ENCODE data around the gene OSCP1. TPM values are rescaled to one million over a fixed set of nuclear protein-coding genes. Genes with fewer than 3 reads are reported as not detected.

The OSCP1 gene
- total and polyA plus RNA-seq, 8 donors: 1.7 to 69.4 (median 9.0) TPM

GRCh38 chr1:36465731-36466369 is 15.6 kb upstream of the OSCP1 start:
- Histone ChIP-seq H3K27ac (no peak overlapping the region), H3K4me3 (no peak overlapping the region), H3K9me3 (no peaks in the 10 kb centered on the region), H3K4me1 (peaks cover 8 to 28% (median 23%) of the 10 kb centered on the region in 4 donors), H3K27me3 (no peaks in the 10 kb centered on the region), H3K36me3 (peaks cover 10 to 16% (median 15%) of the 10 kb centered on the region in 4 donors)
- DNase-seq: no peak
- intact Hi-C loops (cut with DNase I; ENCODE audit: low total_unique reads): no loop called here
- 58 to 76% (median 72%) methylated on average over 4 of the region's 4 CpGs for WGBS, 5 donors
- TF ChIP-seq POLR2A (IDR thresholded peaks at IDR 0.05) (no peak), EP300 (IDR thresholded peaks at IDR 0.05) (no peak)

- intact Hi-C loops (cut with DNase I; ENCODE audit: low total_unique reads): no loop called here
- peaks cover 18 to 27% (median 25%) of the 10 kb centered on the region in 4 donors for H3K36me3 ChIP-seq
- H3K4me1 ChIP-seq: peaks cover 8 to 28% (median 23%) of the 10 kb centered on the region in 4 donors
- TF ChIP-seq EP300 (IDR thresholded peaks at IDR 0.05) (no peak), CTCF (IDR thresholded peaks at IDR 0.05) (no peak), POLR2A (IDR thresholded peaks at IDR 0.05) (no peak), POLR2AphosphoS5 (IDR thresholded peaks at IDR 0.05) (no peak)
- 24 to 31% (median 27%) methylated on average over 13 of the region's 13 CpGs for WGBS, 5 donors
- H3K27me3 ChIP-seq: no peaks in the 10 kb centered on the region
- H3K27ac ChIP-seq: peak overlapping the region; percentile 87 to 95 (median 92)
- peak overlapping the region; percentile 70 to 99 (median 92) for H3K4me3 ChIP-seq
- DNase-seq: no peak
- H3K9me3 ChIP-seq: no peaks in the 10 kb centered on the region
Measured at GRCh38 chr1:36464605-36465393, 14.5 kb upstream of the OSCP1 start.

- peak within 1 kb of the TSS; percentile 87 to 95 (median 92) for H3K27ac ChIP-seq
- intact Hi-C loops (cut with DNase I; ENCODE audit: low total_unique reads): no loop called here
- H3K9me3 ChIP-seq: no peaks in the 10 kb centered on the region
- peak within 1 kb of the TSS; percentile 70 to 99 (median 92) for H3K4me3 ChIP-seq
- peaks cover 8 to 31% (median 23%) of the 10 kb centered on the region in 4 donors for H3K4me1 ChIP-seq
- 0 to 1% (median 1%) methylated on average over 50 to 65 of the region's 65 CpGs for WGBS, 5 donors
- peak; percentile 96 to 98 for DNase-seq
- TF ChIP-seq EP300 (IDR thresholded peaks at IDR 0.05): no peak
- peak in 1 of 4 donors; percentile 7 for TF ChIP-seq POLR2A (IDR thresholded peaks at IDR 0.05)
- peak; percentile 91 to 95 (median 93) for TF ChIP-seq POLR2AphosphoS5 (IDR thresholded peaks at IDR 0.05)
- no peak for TF ChIP-seq CTCF (IDR thresholded peaks at IDR 0.05)
- no peaks in the 10 kb centered on the region for H3K27me3 ChIP-seq
- peaks cover 19 to 35% (median 33%) of the 10 kb centered on the region in 4 donors for H3K36me3 ChIP-seq
Measured at GRCh38 chr1:36463803-36464604, 13.8 kb upstream of the OSCP1 start, which contains the start of gene MRPS15. Gene MRPS15, minus strand, starts transcription at chr1:36464384. Its CDS starts 109 bp downstream, at chr1:36464275.

DNA sequence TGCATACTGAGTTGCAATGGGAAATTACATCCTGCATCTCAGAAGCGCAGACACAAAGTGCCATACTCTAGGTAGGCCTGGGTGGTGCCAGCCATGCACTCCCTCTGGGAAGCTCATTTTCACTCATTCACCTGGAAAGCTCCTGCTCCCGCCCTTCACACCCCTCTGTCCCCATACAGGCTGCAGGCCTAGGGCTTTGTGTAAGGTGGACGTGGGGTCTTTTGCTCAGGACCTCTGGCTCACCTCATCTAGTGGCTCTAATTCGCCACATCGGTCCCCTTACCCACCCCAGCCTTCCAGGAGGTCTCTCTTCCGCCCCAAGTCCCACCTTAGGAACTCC is 13.2 kb upstream of the OSCP1 start:
- WGBS, 5 donors: 7 to 11% (median 8%) methylated on average over 5 to 6 of the region's 6 CpGs
- DNase-seq: peak in 1 of 2 donors; percentile 37
- H3K4me1 ChIP-seq: peaks cover 8 to 37% (median 23%) of the 10 kb centered on the region in 4 donors
- no peaks in the 10 kb centered on the region for H3K27me3 ChIP-seq
- H3K4me3 ChIP-seq: peak overlapping the region; percentile 70 to 99 (median 92)
- peaks cover 23 to 41% (median 39%) of the 10 kb centered on the region in 4 donors for H3K36me3 ChIP-seq
- TF ChIP-seq CTCF (IDR thresholded peaks at IDR 0.05) (no peak), EP300 (IDR thresholded peaks at IDR 0.05) (no peak), POLR2A (IDR thresholded peaks at IDR 0.05) (no peak), POLR2AphosphoS5 (IDR thresholded peaks at IDR 0.05) (no peak)
- intact Hi-C loops (cut with DNase I; ENCODE audit: low total_unique reads): no loop called here
- no peaks in the 10 kb centered on the region for H3K9me3 ChIP-seq
- H3K27ac ChIP-seq: peak overlapping the region in 4 of 5 donors; percentile 87 to 95 (median 93)
